ENCODE results near the gene P2RY4.

The P2RY4 gene

GRCh38 chrX:70208479-70208878 lies 51.5 kb downstream of the P2RY4 start:
- Histone ChIP-seq H3K36me3 (ENCODE audit: insufficient read depth, insufficient read length, low read length) (no peaks in the 10 kb centered on the region), H3K9me3 (ENCODE audit: insufficient read depth, low read length) (no peaks in the 10 kb centered on the region), H3K4me1 (ENCODE audit: insufficient read depth, insufficient read length) (no peaks in the 10 kb centered on the region), H3K4me3 (ENCODE audit: insufficient read length, low read depth) (no peak overlapping the region), H3K9ac (ENCODE audit: insufficient read length, low read depth) (no peak overlapping the region), H3K27me3 (ENCODE audit: insufficient read depth, insufficient read length) (no peaks in the 10 kb centered on the region)
- TF ChIP-seq SUZ12 (IDR thresholded peaks at IDR 0.05; ENCODE audit: extremely low read depth, insufficient read depth, insufficient read length) (no peak), ZNF274 (IDR thresholded peaks at IDR 0.05; ENCODE audit: low read depth, low read length) (no peak), YY1 (IDR thresholded peaks at IDR 0.05; ENCODE audit: insufficient read depth, insufficient read length) (no peak)
- DNase-seq (ENCODE audit: low read depth, low spot score): no peak

Measured in NT2/D1 (cell line).